Suppressor macrophage (primary cell): ENCODE results near the gene ZC3HAV1L.
A peak's percentile ranks its signal among the peaks of the same experiment; 100 is the strongest.
"Not testable (repeated sequence)": the region's sequence is repeated elsewhere in the genome, so short reads cannot be mapped to it uniquely, and the experiment has no call there.

Experiments used
- DNase-seq, 4 experiments: peaks; one replicate each; pipeline ENCODE4 v3.0.0-alpha.2; 2020 to 2022

ZC3HAV1L gene

GRCh38 chr7:139011373-139011772 lies 24.5 kb downstream of the ZC3HAV1L start:
- DNase-seq: no peak

- no peak for DNase-seq
Observed at GRCh38 chr7:139004321-139005090, 31.3 kb downstream of the ZC3HAV1L start.

- DNase-seq: no peak
Observed at GRCh38 chr7:138999414-138999813, 36.4 kb downstream of the ZC3HAV1L start.

- no peak for DNase-seq
Observed at GRCh38 chr7:138992052-138992531, 43.8 kb downstream of the ZC3HAV1L start.

GRCh38 chr7:138987686-138988085 lies 48.2 kb downstream of the ZC3HAV1L start:
- DNase-seq: no peak

GRCh38 chr7:138982204-138982623 lies 53.6 kb downstream of the ZC3HAV1L start:
- peak in 2 of 4 experiments; percentile 7 to 17 for DNase-seq

- peak; percentile 72 to 92 (median 80) for DNase-seq
Observed at GRCh38 chr7:138981332-138982203, 54.3 kb downstream of the ZC3HAV1L start, which contains the start of gene KIAA1549. Gene KIAA1549 (minus strand): TSS chr7:138981389. CDS start chr7:138981269, 120 bp downstream.

- DNase-seq: no peak
Observed at GRCh38 chr7:138980563-138981291, 55.1 kb downstream of the ZC3HAV1L start.

GRCh38 chr7:138979988-138980562 lies 55.8 kb downstream of the ZC3HAV1L start:
- no peak for DNase-seq

GRCh38 chr7:138979226-138979979 lies 56.4 kb downstream of the ZC3HAV1L start:
- peak in 1 of 4 experiments; percentile 25 for DNase-seq

- no peak for DNase-seq
Observed at GRCh38 chr7:138978541-138979184, 57.2 kb downstream of the ZC3HAV1L start.

GRCh38 chr7:138976161-138976560 lies 59.7 kb downstream of the ZC3HAV1L start:
- DNase-seq: not testable (repeated sequence)
